ENCODE results near the gene EMILIN1.

Gene EMILIN1

GRCh38 chr2:27081984-27082772 lies 3.8 kb downstream of the EMILIN1 start:
- ChIA-PET POLR2A (interaction anchor here (0.9 to 7.4 kb wide), 5 partner anchors 8 to 122 kb away, joined by 3 to 76 read pairs (median 4); partner anchors contain the start of genes AGBL5 and OST4), CTCF (interaction anchor here (0.5 to 2.0 kb wide), 3 partner anchors 9 to 66 kb away, joined by 3 to 5 read pairs (median 3); no protein-coding TSS in a partner anchor)
- TF ChIP-seq L3MBTL2 (conservative IDR thresholded peaks at IDR 0.05), result no peak
- no peak for TF ChIP-seq CTBP1 (IDR thresholded peaks at IDR 0.05; ENCODE audit: borderline replicate concordance)
- TF ChIP-seq NFRKB (IDR thresholded peaks at IDR 0.05), result no peak
- TF ChIP-seq, protein P1, sequence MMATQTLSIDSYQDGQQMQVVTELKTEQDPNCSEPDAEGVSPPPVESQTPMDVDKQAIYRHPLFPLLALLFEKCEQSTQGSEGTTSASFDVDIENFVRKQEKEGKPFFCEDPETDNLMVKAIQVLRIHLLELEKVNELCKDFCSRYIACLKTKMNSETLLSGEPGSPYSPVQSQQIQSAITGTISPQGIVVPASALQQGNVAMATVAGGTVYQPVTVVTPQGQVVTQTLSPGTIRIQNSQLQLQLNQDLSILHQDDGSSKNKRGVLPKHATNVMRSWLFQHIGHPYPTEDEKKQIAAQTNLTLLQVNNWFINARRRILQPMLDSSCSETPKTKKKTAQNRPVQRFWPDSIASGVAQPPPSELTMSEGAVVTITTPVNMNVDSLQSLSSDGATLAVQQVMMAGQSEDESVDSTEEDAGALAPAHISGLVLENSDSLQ (IDR thresholded peaks at IDR 0.05), result no peak
- no peak for TF ChIP-seq LEF1 (IDR thresholded peaks at IDR 0.05; ENCODE audit: borderline replicate concordance)
- no peak for TF ChIP-seq TARDBP (IDR thresholded peaks at IDR 0.05)
- TF ChIP-seq BHLHE40 (IDR thresholded peaks at IDR 0.05; ENCODE audit: borderline replicate concordance), result no peak
- no peak for TF ChIP-seq SUZ12 (IDR thresholded peaks at IDR 0.05)
- no peak for TF ChIP-seq ELF4 (IDR thresholded peaks at IDR 0.05)
- TF ChIP-seq FOXA1 (IDR thresholded peaks at IDR 0.05), result no peak
- TF ChIP-seq ZNF384 (IDR thresholded peaks at IDR 0.05), result no peak
- TF ChIP-seq FOXM1 (IDR thresholded peaks at IDR 0.05; ENCODE audit: borderline replicate concordance), result no peak
- TF ChIP-seq HDGF (IDR thresholded peaks at IDR 0.05; ENCODE audit: borderline replicate concordance), result no peak
- no peak for TF ChIP-seq FOXK2 (IDR thresholded peaks at IDR 0.05)
- TF ChIP-seq ARNT (IDR thresholded peaks at IDR 0.05), result no peak
- TF ChIP-seq SP1 (IDR thresholded peaks at IDR 0.05), result no peak
- DNase-seq (ENCODE audit: extremely low spot score), result no peak

DNA sequence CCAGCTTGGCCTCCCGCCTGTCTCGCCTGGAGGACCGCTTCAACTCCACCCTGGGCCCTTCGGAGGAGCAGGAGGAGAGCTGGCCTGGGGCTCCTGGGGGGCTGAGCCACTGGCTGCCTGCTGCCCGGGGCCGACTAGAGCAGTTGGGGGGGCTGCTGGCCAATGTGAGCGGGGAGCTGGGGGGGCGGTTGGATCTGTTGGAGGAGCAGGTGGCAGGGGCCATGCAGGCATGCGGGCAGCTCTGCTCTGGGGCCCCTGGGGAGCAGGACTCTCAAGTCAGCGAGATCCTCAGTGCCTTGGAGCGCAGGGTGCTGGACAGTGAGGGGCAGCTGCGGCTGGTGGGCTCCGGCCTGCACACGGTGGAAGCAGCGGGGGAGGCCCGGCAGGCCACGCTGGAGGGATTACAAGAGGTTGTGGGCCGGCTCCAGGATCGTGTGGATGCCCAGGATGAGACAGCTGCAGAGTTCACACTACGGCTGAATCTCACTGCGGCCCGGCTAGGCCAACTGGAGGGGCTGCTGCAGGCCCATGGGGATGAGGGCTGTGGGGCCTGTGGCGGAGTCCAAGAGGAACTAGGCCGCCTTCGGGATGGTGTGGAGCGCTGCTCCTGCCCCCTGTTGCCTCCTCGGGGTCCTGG lies 4.5 kb downstream of the EMILIN1 start:
- DNase-seq (ENCODE audit: extremely low spot score), result no peak
- no peak for TF ChIP-seq SP1 (IDR thresholded peaks at IDR 0.05)
- no peak for TF ChIP-seq FOXA1 (IDR thresholded peaks at IDR 0.05)
- no peak for TF ChIP-seq CTBP1 (IDR thresholded peaks at IDR 0.05; ENCODE audit: borderline replicate concordance)
- no peak for TF ChIP-seq ZNF384 (IDR thresholded peaks at IDR 0.05)
- TF ChIP-seq ELF4 (IDR thresholded peaks at IDR 0.05), result no peak
- no peak for TF ChIP-seq LEF1 (IDR thresholded peaks at IDR 0.05; ENCODE audit: borderline replicate concordance)
- TF ChIP-seq FOXK2 (IDR thresholded peaks at IDR 0.05), result no peak
- ChIA-PET POLR2A (interaction anchor here (0.9 to 7.4 kb wide), 3 partner anchors 11 to 122 kb away, joined by 3 to 76 read pairs (median 30); partner anchors contain the start of genes AGBL5 and OST4), CTCF (interaction anchor here (0.5 to 1.2 kb wide), 3 partner anchors 9 to 66 kb away, joined by 3 to 4 read pairs (median 3); no protein-coding TSS in a partner anchor)

- no peak for DNase-seq (ENCODE audit: extremely low spot score)
- ChIA-PET CTCF (interaction anchor here (0.9 to 1.2 kb wide), 2 partner anchors 8 to 33 kb away, joined by 3 to 4 read pairs; no protein-coding TSS in a partner anchor), POLR2A (interaction anchor here (0.9 to 7.4 kb wide), 4 partner anchors 12 to 123 kb away, joined by 3 to 76 read pairs (median 16); partner anchors contain the start of genes AGBL5 and OST4)
- TF ChIP-seq SP1 (IDR thresholded peaks at IDR 0.05) (no peak), ELF4 (IDR thresholded peaks at IDR 0.05) (no peak), SUZ12 (IDR thresholded peaks at IDR 0.05) (no peak), HDGF (IDR thresholded peaks at IDR 0.05; ENCODE audit: borderline replicate concordance) (no peak), ZNF384 (IDR thresholded peaks at IDR 0.05) (no peak), NFRKB (IDR thresholded peaks at IDR 0.05) (no peak), L3MBTL2 (conservative IDR thresholded peaks at IDR 0.05) (no peak), BHLHE40 (IDR thresholded peaks at IDR 0.05; ENCODE audit: borderline replicate concordance) (no peak), ARNT (IDR thresholded peaks at IDR 0.05) (no peak), LEF1 (IDR thresholded peaks at IDR 0.05; ENCODE audit: borderline replicate concordance) (no peak), TARDBP (IDR thresholded peaks at IDR 0.05) (no peak), CTBP1 (IDR thresholded peaks at IDR 0.05; ENCODE audit: borderline replicate concordance) (no peak), FOXK2 (IDR thresholded peaks at IDR 0.05) (no peak), FOXA1 (IDR thresholded peaks at IDR 0.05) (no peak), FOXM1 (IDR thresholded peaks at IDR 0.05; ENCODE audit: borderline replicate concordance) (no peak)
- TF ChIP-seq, protein P1 (IDR thresholded peaks at IDR 0.05), result no peak
Measured at GRCh38 chr2:27083410-27084296, 5.2 kb downstream of the EMILIN1 start.

DNA sequence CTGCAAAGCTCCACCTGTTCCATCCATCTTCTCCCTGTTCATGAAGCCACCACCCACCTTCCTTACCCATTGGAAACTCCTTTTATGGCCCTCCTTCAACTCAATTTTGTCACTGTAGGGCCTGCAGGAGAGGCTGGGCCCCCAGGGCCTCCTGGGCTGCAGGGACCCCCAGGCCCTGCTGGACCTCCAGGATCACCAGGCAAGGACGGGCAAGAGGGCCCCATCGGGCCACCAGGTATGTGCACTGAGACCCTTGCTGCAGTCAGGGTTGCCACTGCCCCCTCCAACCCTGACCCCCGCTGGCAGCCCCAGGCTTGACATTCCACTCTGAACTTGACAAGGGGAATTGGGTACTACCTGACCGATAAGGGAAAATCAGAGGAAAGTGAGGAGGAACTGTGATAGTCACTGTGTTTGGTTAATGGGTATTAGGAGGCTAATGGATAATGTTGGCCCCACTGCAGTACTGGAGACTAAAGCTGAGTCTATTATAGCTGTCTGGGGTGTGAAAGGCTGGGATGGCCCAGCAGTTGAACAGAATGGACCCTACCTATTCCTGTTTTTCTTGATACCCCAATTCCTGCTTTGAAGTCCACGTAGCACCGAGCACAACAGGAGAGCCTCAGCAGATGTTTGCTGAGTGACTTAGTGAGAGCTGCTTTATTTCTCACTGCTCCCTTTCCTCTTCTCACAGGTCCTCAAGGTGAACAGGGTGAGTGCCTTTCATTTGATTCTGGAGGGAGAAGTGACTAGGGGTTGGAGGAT lies 6.1 kb downstream of the EMILIN1 start:
- CTCF ChIA-PET, result interaction anchor here (1.0 to 1.3 kb wide), 2 partner anchors 123 to 130 kb away, joined by 6 read pairs; no protein-coding TSS in a partner anchor
- POLR2A ChIA-PET, result interaction anchor here (0.9 to 7.4 kb wide), 5 partner anchors 12 to 123 kb away, joined by 3 to 76 read pairs (median 30); partner anchors contain the start of genes ABHD1, AGBL5 and OST4

More for the DNA sequence above, 6.1 kb downstream of the EMILIN1 start:
- TF ChIP-seq LEF1 (IDR thresholded peaks at IDR 0.05; ENCODE audit: borderline replicate concordance) (no peak), ELF4 (IDR thresholded peaks at IDR 0.05) (no peak), ZNF384 (IDR thresholded peaks at IDR 0.05) (no peak), FOXK2 (IDR thresholded peaks at IDR 0.05) (no peak), ARNT (IDR thresholded peaks at IDR 0.05) (no peak), SP1 (IDR thresholded peaks at IDR 0.05) (no peak), CTBP1 (IDR thresholded peaks at IDR 0.05; ENCODE audit: borderline replicate concordance) (no peak), TARDBP (IDR thresholded peaks at IDR 0.05) (no peak), BHLHE40 (IDR thresholded peaks at IDR 0.05; ENCODE audit: borderline replicate concordance) (no peak), SUZ12 (IDR thresholded peaks at IDR 0.05) (no peak), HDGF (IDR thresholded peaks at IDR 0.05; ENCODE audit: borderline replicate concordance) (no peak), NFRKB (IDR thresholded peaks at IDR 0.05) (no peak), FOXM1 (IDR thresholded peaks at IDR 0.05; ENCODE audit: borderline replicate concordance) (no peak), FOXA1 (IDR thresholded peaks at IDR 0.05) (no peak), L3MBTL2 (conservative IDR thresholded peaks at IDR 0.05) (no peak)
- TF ChIP-seq, protein P1 (IDR thresholded peaks at IDR 0.05), result no peak
- no peak for DNase-seq (ENCODE audit: extremely low spot score)
